ENCODE results near the gene TMEM135.
"Not testable (repeated sequence)": the region's sequence is repeated elsewhere in the genome, so short reads cannot be mapped to it uniquely, and the experiment has no call there.

The TMEM135 gene

GRCh38 chr11:87037450-87038234 is at the start of gene TMEM135:
TMEM135 (plus strand) TSS chr11:87037934; CDS start chr11:87038046, 112 bp downstream.
- peak; percentile 80 for DNase-seq

DNA sequence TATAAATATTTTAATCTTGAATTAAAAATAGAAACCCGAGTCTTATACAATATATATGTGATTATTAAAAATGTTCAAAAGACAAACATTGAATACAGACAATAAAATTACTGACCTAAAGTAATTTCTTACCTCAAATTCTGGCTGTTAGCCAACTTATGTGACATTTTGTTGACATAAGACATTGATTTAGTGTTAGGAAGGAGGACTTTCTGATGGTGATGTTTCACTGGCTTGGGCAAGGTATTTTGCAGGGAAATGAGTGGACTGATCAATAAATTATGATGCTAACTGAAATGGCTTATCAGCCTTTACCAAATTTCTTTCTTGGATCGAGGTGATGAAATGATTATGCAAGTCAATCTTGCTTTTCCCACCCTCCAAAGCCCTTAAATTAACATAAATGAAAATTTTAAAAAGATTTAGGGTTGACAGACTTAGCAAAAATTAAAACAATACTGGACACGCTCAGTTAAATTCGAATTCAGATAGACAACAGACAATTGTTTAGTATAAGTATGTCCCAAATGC is 49.3 kb upstream of the TMEM135 start:
- no peak for DNase-seq

DNA sequence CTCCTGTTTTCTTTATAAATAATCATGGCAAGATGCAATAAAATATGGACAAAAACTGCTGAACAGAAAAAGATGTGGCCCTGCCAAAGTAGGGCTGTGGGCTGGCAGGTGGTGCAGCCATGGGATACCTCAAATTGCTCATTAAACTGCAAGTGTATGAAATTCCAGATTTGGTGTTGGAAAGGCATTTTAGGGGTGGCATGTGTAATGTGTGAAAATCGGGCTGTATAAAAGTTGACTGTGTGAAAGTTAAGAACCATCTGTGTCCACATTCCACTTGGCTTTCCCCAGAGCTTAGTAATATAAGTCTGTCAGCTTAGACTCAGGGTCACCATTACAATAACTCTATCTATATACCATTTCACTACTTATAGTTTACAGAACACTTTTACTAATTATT is 47.7 kb upstream of the TMEM135 start:
- no peak for DNase-seq

DNA sequence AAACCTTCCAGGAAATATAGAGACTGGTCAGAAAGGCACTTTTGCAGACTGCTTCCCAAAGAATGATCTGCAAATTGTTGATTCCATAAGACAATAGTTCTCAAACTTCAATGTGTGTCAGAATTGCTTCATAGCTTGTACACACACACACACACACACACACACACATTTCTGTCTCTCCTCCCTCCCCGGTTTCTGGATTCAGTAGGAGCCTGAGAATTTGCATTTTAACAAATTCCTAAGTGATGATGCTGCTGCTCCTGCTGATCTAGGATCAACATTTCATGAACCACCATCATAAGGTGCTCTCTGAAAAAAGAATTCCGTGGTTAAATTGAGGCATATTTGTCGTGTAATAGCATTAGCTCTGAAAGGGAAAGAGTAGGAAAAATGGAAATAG is 47.2 kb upstream of the TMEM135 start:
- DNase-seq, result no peak

DNA sequence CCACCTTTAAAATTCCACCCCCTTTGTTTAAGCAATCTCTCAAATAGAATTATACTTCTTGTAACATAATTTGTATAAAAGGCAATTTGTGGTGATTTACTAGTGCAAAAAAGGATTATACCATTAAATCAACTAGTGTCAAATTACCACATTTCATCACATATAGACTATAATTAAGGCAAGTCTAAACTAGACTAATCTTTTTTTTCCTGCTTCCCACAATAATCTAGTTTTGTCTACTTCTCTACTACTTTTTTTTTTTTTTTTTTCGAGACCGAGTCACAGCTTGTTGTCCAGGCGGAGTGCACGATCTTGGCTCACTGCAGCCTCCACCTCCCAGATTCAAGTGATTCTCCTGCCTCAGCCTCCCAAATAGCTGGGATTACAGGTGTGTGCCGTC is 46.4 kb upstream of the TMEM135 start:
- DNase-seq, result no peak

- not testable (repeated sequence) for DNase-seq
These were observed 45.4 kb upstream of the TMEM135 start for GRCh38 chr11:86992340-86992739.

DNA sequence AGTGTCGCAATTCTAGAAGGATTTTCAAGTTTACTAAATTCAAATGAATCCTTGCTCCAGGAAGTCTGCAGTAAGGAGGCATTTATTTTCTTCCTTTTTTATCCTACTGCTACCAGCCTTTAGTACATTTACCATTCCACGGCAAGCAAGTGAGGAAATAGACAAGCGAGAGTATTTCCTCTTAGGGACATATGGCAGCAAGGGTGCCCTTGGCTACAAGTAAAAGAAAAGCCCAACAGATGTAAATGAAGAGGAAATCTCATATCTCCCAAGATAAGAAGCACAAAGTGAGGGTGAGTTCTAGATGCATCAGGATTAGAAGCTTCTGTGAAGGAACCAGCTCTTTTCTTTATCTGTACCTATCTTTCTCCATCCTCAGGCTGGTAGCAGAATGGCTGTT is 44.7 kb upstream of the TMEM135 start:
- DNase-seq, result no peak

GRCh38 chr11:86996953-86997570 is 40.7 kb upstream of the TMEM135 start:
- no peak for DNase-seq

- no peak for DNase-seq
These were observed 38.3 kb upstream of the TMEM135 start for GRCh38 chr11:86999388-86999787.

DNA sequence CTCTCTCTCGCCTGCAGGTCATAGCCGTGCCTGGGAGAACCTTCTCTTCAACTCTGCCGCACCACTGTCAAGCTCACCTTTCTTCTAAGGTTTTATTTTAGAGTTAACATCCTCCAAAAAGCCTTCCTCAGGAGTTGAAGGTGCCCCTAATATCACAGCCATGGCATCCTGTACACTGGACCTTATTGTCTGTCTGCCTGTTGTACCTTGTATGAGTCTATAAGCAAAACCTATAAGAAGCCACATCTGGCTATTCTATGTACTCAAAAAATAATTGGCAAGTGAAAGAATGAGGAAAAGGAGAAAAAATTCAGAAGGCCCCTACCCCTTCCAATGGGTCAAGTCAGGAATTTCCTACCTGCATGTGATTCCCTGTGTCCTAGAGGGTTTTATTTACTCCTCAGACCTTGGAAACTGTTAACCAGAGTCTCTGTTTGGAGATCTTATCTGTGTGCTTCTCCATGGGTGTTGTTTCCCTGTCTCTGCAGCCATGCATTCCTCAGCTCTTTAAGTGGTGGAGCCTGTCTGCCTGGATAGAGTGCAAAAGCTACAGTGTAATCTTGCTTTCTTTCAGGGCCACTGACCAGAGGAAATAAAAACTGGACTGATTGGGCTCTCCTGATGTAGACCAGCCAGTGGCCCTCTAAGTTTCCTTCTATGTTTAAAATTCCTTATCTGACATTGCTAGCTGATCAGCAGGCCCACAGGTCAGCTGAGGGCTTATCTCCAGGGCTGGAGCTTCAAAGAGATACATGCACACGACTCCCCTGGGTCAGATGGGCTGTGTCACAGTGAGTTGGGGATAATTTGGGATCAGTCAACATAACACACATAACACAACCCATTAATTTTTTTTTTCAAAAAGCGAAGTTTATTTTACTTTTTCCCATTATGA is 37.6 kb upstream of the TMEM135 start:
- DNase-seq, result no peak

GRCh38 chr11:87002918-87003317 is 34.8 kb upstream of the TMEM135 start:
- DNase-seq, result no peak

GRCh38 chr11:87004281-87004680 is 33.5 kb upstream of the TMEM135 start:
- DNase-seq, result not testable (repeated sequence)

- no peak for DNase-seq
These were observed 32.2 kb upstream of the TMEM135 start for GRCh38 chr11:87005569-87005921.

- DNase-seq, result no peak
These were observed 31.7 kb upstream of the TMEM135 start for GRCh38 chr11:87006035-87006434.

DNA sequence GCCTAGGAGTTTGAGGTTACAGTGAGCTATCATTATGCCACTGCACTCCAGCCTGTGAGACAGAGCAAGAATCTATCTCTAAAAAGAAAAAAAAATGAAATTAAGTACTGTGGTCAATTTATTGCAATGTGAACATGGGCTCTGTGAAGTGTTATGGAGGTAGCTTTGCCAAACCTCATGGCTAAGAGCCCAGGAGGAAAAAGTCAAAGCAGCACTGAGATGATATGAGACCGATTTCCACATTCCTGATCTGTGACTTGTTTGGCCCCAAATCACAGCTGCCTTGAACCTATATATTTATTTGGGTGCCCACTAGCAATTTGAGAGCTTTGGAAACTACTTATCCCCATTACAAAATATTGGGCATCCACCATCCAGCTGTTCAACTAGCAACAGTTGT is 29.8 kb upstream of the TMEM135 start:
- no peak for DNase-seq

DNA sequence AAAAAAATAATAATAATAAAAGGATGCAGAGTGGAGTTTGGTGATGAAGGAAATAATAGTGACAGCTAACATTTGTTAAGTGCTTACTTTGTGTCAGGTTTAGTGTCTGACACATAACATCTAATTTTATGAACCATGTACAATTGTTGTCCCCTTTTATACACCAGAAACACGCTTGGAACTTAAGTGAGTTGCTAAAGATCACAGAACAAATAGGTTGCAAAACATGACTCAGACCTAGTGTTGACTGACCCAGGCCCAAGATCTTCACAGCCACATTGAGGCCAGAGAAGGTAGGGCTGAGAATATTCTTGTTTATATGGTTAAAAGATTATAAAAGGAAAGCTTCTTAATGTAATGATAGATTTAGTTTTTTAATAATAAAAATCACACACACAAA is 25.6 kb upstream of the TMEM135 start:
- DNase-seq, result no peak

DNA sequence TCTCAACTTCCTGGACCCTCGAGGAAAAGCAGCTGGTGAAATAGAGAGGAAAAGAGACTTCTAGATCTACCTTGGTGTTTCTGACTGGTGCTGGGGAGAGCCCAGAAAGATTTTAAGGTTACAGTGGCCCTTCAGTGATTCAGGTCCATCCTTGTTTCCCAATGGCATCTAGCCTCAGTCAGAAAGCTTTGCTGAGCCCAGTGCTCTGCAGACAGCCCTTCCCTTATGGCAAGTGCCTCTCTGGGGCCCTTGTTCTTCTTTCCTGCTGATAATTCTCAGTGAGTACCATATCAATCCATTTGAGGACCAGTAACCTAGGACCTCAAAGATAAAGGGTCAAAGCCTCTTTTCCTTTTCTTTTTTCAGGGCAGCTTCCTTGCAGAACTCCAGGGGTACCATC is 25.1 kb upstream of the TMEM135 start:
- no peak for DNase-seq

GRCh38 chr11:87013912-87014825 is 23.6 kb upstream of the TMEM135 start:
- DNase-seq, result no peak

GRCh38 chr11:87015645-87016044 is 22.1 kb upstream of the TMEM135 start:
- no peak for DNase-seq

GRCh38 chr11:87019613-87020271 is 18.0 kb upstream of the TMEM135 start:
- no peak for DNase-seq

DNA sequence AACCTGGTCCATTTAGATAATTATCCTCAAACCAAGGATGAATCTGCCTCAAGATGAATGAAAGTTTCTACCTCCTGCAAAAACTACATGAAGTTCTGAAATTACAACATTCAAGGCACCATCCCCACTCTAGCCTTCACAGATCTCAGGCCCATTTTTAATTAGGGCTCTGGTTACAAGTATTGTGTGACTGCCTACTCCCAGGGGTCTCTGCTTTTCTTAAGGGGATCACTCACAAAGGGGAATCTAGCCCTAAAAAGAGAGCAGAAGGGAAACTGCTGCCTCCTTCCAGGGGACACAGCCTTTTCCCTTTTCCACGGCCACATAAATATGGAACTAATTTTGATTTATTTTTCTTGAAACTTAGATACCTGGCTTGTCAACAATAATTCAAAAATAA is 17.4 kb upstream of the TMEM135 start:
- no peak for DNase-seq

Measured in NCI-H2227 treated with DMSO at 0.1 percent for 48 hours (cell line).